GM19351 (cell line): ENCODE measurements around the gene RARRES1.
A peak's percentile ranks its signal among the peaks of the same experiment; 100 is the strongest.
"Not testable (repeated sequence)": the region's sequence is repeated elsewhere in the genome, so short reads cannot be mapped to it uniquely, and the experiment has no call there.

Experiments used
- ATAC-seq: cut with Tn5 transposase; IDR thresholded peaks from one replicate; pipeline ENCODE4 v1.9.1; 2021; ENCODE audit warnings: mild to moderate bottlenecking, moderate library complexity; ENCODE audit not compliant: unreplicated experiment

RARRES1 gene

DNA sequence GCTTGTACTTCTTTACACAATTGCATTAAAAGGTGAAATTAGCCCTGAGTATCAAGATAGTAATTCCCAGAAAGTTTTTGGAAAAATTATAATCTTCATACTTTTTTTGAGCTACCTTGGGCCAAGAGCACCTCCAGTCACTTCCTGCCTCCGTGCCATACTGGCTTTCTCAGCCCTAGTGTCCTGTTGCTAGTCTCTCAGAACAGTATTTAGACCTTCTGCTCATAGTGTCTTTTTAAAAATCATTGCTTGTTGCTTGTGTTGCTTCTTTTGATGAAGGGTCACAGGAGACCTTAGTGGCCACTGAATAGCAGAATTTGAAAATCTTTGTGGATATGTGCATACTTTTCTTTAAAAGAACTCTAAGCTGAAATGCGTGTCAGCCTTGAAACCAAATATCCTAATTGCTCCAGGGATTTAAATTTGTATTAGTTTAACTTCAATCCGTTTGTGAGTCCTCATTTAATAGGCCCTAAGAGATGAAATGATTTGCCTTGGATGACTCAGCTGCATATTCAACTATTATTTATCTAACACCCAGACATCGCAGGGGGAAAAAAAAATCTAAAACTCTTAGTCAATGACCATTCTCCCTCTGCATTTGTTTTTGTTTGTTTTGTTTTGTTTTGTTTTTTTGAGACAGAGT is 30.7 kb downstream of the RARRES1 start:
- ATAC-seq = no peak

DNA sequence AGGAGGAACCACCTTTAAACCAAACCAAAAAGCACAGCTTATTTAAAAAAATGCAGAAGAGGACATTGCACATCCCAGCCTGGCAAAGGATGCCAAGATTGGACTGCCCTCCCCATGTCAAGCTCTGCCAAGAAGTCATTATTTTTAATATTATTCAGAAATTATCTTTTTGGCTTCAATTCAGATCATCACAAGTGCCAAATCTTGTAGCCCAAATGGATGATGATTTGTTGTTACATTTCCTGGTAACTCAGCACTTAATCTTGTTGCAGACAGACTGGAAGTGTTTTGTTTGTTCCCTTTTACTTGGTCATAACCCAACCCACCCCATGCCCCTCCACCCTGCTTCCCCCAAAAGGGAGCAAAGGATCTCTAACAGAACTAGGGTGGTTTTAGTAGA is 31.7 kb downstream of the RARRES1 start:
- no peak for ATAC-seq

DNA sequence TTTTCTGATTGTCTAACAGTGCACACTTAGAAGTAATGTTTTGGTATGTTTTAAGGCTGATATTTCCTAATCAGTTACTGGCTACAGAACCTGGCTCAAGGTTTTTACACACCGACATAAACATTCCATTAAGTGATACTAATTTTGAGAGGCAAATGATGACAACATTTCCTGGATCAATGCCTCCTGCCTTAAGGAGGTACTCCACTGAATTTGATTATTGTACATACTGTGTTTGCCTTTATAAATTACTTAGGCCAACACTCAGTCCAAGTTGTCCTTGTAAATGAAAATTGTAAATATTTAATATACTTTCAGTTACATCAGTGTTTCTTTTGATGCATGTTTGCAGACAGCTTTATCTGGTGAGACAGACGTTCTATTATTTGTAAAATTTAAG is 35.6 kb downstream of the RARRES1 start:
- no peak for ATAC-seq

DNA sequence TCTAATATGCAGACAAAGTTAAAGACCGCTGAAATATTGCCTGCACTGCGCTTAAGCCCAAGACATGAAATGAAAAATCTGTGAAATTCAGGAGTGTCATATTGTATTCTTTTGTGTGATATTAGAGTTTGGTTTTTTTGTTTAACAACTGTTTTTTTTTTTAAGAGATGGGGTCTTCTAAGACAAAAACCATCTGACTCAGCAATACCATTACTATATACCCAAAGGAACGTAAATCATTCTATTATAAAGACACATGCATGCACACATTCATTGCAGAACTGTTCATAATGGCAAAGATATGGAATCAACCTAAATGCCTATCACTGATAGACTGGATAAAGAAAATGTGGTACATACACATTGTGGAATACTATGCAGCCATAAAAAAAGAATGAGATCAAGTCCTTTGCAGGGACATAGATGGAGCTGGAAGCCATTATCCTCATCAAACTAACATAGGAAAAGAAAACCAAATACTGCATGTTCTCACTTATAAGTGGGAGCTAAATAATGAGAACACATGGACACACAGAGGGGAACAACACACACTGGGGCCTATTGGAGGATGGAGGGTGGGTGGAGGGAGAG is 38.3 kb downstream of the RARRES1 start:
- ATAC-seq = not testable (repeated sequence)

DNA sequence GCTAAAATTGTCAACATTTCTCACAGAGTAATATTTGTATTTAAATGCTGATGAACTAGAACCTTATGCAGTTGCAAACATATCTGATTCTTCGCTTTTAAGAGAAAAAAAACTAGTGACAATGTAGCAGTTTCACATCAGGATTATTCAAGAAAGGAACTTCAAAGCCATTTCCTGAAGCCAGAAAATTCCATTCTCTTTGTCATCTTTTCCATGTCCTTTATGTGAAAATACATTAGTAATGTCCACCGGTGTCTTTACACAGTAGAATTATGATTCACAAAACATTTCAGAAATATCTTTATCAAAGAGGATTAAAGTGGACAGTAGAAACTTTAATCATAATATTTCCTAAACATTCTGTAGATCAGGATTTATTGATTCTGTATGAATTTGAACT is 47.1 kb downstream of the RARRES1 start:
- no peak for ATAC-seq

DNA sequence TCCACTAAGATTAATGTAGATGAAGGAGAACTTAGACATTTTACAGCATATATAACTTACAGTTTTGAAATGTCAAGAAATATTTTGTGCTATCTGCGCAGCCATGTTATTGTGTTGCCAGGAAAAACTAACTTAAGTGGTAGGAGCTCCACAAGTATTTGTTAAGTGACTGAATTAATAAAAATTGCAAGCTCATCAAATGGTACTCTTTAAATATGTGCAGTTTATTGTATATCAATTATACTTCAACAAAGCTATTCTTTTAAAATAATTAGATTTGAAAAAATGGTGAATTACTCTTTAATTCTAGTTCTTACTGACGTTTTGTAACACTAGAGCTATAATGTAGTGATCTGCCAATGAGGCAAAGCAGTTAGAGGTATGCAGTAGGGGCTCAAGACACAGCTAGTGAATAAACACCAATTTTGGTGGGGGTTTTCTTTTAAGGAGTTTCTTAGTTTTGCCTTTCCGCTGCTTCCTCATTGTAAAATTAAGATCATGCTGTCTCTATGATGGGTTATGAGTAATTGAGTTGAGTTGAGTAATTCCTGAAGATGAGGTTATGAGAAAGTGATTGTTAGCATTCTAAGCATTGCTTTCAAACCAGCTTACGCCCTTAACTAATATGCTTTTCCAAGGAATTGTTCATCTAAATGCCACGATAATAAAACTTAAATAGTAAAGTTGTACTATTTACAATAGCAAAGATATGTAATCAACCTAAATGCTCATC is 48.9 kb downstream of the RARRES1 start:
- ATAC-seq = no peak

DNA sequence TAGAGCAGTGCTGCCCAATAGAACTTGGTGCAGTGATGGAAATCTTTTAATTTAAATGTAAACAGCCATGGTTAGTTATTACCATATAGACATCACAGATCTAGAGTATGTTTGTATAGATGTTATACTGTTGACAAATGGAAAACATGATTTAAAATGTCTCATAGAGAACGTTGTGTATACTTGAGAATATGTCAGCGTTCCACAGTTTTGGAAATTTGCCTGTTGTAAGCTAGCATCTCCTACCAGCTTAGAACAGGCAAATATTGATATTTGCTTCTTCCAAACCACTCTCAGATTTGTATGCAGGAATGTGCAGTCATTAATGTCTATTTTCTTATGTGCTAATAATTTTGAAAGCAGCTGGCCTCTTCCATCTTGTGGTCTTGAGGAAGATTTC is 51.4 kb downstream of the RARRES1 start:
- no peak for ATAC-seq

DNA sequence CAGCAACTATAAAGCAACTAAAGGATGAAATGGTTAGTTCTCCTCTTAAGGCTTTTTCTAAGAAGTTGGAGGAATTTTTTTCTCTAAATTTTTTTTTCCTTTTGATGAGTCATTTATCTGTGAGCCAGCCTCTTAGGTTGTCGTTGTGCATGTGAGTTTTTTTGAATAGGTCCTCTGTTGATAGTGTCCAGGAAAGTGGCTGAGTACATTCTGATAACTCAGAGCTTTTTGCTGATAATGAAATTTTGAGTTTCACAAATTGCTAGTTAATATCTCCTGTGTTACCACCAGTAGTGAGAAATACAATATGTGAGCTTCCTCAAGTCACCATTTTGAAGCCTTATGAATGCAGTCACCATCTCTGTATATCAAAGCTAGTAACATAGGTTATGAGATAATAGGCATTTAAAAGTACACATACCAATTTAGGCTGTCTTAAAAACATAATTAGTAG is 52.7 kb downstream of the RARRES1 start:
- ATAC-seq = no peak

DNA sequence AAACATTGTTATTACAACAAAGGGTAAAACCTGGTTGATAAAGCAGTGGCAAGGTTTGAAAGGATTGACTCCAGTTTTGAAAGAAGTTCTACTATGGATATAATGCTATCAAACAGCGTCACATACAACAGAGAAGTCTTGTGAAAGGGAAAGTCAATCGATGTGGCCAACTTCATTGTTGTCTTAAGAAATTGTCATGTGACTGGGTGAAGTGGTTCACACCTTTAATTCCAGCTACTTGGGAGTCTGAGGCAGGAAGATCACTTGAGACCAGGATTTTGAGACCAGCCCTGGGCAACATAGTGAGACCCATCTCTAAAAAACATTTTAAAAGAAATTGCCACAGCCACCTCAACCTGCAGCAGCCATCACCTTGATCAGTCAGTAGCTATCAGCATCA is 53.6 kb downstream of the RARRES1 start:
- ATAC-seq = no peak

DNA sequence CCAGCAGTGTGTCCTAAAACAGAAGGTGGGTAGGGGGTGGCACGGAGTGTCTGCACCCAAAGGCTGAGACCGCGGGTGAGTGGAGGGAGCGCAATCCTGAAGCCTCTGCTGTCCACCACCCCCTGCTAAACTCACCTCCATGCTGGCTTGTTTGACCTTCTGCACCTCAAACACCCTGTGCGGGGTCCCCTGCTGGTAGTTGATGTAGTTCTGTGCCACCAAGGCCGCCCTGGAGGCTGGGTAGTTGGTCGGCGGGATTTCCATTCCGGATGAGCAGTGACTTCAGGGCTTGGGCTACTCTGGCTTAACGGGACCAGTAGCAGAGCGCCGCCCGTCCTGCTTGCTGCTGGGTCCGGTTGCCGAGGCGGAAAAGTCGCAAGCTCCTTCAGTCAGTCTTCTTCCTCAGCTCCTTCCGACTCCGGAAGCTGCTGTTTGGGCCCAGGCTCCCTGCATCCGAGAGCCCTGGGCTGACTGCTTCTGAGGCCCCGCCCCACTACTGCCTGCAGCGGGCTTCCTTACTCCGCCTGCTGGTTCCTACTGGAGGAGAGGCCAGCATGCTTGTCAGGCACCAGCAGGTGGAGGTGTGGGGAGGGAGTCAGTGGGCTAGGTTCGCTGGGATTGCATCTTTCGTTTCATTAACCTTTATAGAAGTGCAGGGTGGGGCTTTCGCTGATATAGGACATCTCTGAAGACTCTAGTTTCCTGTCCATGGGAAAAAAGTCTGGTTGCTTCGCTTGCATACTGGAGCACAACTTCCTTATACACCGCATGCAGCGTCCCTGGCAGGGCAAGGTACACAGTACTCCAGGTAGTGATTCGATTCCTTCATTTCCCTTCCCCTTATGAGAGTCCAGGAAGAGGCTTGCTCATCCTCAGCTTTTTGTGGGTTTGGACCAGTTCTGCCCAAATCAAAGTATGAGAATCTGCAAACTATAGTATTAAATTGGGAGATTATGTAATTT is 59.8 kb downstream of the RARRES1 start, which contains the start of gene LXN:
LXN (minus strand) TSS at position 434 of the 962 bp plus-strand sequence; CDS start at position 264, 170 bp downstream.
- ATAC-seq = peak; percentile 98

DNA sequence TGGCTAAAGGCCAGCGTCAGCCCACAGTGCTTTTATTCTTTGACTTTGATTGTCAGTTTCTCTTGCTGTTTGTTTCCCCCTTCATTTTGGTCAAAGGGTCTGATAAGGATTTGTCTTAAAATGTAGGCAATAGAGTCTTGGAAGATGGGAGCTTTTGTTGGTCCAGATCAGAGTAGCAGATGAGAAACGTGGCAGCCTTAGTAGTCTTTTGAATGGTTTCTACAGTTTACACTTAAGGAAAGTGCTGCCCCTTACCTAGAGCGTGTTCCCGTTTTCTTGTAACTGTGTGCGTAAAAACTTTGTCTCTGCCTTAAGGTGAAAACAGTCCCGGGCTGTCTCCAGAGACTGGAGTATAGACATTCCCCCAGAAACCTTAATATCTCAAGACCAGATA is 60.4 kb downstream of the RARRES1 start:
- ATAC-seq = no peak

DNA sequence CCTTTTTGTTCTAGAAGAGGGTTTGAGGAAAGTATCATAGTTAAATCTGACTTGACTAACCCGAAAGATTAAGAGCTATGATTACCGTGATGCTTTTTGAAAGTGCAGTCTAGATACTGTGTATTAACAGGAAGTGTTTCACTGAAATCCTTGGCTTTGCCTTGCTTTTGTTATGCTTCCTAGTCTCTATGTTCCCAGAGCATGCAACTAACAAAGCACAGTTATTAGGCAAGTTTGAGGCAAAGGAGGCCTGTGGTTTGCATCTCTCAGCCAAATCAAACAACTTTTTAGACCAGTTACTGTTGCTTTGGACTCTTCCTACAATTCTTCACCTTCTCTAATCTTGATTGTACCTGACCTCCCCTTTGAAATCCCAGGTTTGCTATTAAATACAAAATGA is 63.8 kb downstream of the RARRES1 start:
- ATAC-seq = no peak

DNA sequence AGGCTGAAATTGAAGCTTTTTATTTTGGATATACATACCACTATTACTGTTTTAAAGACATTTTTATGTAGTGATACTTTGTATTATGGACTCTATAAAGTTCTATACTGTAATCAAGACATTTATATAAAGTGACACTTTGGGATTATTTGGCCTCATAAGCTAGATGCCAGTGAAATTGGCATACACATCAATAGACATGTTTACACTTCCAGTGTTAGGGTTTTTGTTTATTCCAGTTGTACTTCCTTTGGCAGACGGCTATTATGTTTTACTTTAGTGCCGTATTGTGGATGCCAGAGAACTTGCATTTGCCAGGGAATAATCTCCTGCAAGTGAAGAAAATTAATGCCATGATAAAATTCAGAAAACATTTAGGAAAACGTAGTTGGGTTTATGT is 65.8 kb downstream of the RARRES1 start:
- no peak for ATAC-seq

DNA sequence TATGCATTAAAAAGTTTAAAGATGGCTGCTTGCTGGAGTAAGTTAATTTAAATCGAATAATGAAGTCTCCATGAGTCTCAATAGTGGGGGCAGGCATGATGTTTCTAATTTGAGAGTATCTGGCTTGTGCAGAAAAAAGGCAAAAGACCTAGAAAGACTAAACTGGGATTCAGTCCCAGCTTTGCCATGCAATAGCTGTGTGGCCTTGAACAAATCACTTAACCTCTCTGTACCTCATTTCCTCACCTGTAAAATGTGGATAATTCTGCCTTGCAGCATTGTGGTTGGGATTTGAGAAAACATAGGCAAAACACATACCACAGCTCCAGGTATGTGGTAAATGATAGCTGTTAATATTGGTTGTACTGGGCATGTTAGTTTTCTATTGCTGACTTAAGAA is 68.4 kb downstream of the RARRES1 start:
- ATAC-seq = no peak

DNA sequence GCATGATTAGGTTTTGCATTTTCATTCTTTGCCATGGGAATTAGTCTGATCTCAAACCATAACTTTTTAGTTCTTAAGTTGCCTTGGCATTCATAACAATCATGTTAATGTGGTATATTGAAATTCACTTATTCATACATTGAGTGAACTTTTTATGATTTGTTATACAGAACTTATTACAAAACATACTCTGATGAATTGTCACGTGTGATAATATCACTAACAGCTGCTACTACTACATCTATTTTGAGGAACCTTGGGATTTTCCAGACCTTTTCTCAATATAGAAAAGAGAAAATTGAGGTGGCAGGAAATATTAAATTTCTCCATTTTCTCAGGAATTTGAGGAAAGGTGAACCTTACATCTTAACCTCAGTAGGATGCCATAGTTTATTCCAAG is 69.0 kb downstream of the RARRES1 start:
- ATAC-seq = no peak

DNA sequence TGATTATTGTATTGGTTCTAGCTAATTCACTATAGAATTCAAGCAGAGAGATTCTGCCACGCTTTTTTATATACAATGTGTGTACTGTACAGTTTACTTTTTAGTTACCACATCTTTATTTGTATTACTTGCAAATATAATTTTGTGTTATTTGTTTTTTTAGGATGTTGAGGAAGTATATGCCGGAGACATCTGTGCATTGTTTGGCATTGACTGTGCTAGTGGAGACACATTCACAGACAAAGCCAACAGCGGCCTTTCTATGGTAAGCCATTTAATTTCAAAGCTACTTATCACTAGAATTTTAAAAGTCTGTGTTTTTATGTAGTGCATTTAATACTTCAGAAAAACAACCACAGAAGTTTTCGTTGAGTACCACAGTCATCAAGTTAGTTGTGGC is 71.5 kb downstream of the RARRES1 start:
- ATAC-seq = no peak

DNA sequence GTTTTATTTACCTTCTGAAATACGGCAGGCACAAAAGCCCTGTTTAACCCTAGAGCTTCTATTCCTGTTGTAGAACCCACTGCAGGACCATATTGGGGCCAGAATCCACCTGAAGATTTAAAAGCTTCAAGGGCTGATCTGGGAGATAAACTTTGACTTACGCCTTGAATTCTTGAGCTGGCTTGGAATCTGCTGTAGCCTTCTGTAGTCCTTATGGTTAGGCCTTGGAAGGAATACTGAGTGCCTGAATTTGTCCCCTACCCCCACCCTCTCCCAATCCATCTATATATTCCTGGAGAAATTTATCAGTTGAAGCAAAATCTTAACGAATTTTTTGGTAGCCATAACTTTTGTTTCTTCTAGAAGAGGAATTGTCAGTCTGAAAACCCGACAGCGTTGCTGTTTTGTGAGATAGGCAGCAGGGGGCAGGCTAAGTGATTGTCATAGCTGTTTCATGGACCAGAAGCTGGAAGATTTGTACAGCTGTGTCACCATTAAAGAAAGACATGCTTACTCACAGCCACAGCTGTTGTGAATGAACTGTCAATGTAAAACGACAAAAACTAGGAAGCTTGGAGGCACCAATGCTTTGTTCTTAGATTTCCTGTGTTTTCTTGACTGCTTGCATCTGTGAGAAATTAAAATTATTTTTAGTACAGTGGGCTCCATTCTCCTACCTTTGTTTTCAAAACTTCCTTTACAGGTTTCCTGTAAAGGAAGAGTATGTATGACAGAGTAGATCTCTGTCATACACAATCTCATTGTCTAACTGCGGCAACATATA is 72.6 kb downstream of the RARRES1 start:
- peak; percentile 95 for ATAC-seq

DNA sequence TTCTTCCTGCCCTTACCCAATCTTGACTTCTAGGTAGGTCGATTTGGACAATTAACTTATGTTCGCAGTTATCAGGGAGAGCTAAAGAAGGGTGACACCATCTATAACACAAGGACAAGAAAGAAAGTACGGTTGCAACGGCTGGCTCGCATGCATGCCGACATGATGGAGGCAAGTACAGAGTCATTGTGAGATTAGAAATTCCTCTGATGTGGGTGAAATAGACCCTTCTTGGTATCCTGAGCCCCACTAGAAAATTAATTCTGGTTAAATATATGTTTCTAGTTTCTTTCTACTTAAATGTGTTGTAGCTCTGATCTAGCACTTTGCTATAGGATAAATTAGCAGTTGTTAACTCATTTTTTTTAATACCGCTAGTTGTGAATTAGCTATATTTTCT is 73.4 kb downstream of the RARRES1 start:
- no peak for ATAC-seq

DNA sequence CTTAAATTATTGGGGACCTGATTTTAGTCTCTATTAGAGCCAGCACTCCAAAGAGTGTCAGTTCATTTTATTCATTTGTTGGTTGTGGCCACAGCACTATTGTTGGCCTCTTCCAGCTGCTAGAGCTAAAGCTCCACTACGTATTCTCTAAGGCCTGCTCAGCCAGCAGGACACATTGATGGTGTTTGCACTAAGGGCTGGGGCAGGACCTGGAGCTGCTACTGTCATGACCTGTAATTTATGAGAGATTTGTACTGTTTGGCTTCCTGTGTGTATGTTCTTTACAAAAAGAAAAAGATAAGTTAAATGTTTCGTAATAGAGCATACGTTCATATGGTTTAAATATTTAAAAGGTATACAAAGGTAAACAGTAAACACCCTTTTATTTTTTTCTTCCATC is 79.8 kb downstream of the RARRES1 start:
- ATAC-seq = no peak

DNA sequence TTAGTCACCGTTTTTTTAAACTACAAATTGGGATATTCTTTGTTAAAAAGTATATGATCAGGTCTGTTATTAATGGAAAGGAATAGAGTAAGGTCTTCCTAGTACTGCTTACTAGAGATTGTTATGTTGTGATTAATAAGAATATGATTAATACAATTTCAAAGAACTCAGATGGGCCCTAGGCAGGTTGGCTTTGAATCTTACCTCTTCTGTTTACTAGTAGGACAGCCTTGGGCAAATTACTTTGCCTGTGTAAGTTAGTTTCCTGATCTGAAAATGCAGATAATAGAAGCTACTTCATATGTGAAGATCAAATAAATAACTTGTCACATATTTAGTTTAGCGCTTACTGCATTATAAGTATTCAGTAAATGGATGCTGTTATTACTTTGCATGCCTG is 81.1 kb downstream of the RARRES1 start:
- ATAC-seq = no peak
